Caco-2 (cell line): ENCODE data around the gene SERINC2. TPM values are rescaled to one million over a fixed set of nuclear protein-coding genes. Genes with fewer than 3 reads are reported as not detected.

ENCODE experiments used
- BruUV-seq: library from RNA; stranded (reverse); fragments of 400-500 nt; replicated peaks from 2 replicates; lab custom pipeline; 2021; lab: Mats Ljungman, UMichigan
- CTCF ChIA-PET: fragments of 300-600 bp; sonication (Branson Sonifier 250); formaldehyde crosslinking; loops from one replicate; lab custom pipeline; 2022; ENCODE audit warnings: antibody characterized with exemption; lab: Charles Lee
- POLR2A ChIA-PET: fragments of 300-600 bp; sonication (Branson Sonifier 250); formaldehyde crosslinking; loops from one replicate; lab custom pipeline; 2022; ENCODE audit warnings: antibody characterized with exemption; lab: Charles Lee
- DNase-seq, 2 experiments: peaks; one replicate each; pipeline versions ENCODE4 v3.0.0 to v3.0.0-alpha.2; 2020 to 2022
- H3K27me3 ChIP-seq: replicated peaks from 2 replicates; pipeline ENCODE4 v1.6.0; 2011; ENCODE audit warnings: low read length; ENCODE audit not compliant: control insufficient read depth, insufficient read depth
- H3K36me3 ChIP-seq: 2 replicates; pipeline ENCODE4 v1.5.1; 2011; ENCODE audit warnings: low read length; ENCODE audit not compliant: control insufficient read depth, insufficient read depth
- H3K4me1 ChIP-seq: fragments of 250-450 bp; sonication (Bioruptor Pico); 2 replicates; pipeline ENCODE4 v1.5.1; 2020; ENCODE audit warnings: mild to moderate bottlenecking
- H3K4me3 ChIP-seq: 2 replicates; pipeline ENCODE4 v1.5.1; 2011; ENCODE audit warnings: low read depth, mild to moderate bottlenecking, control low read depth, low read length
- H3K9me3 ChIP-seq: fragments of 250-450 bp; sonication (Bioruptor Pico); 2 replicates; pipeline ENCODE4 v1.5.1; 2020; ENCODE audit warnings: mild to moderate bottlenecking, moderate library complexity
- H3K27ac Mint-ChIP-seq: one replicate; pipeline ENCODE4 v1.8.0; 2022; ENCODE audit warnings: mixed read lengths; ENCODE audit not compliant: unreplicated experiment
- H3K27me3 Mint-ChIP-seq: one replicate; pipeline ENCODE4 v1.8.0; 2022; ENCODE audit warnings: mixed read lengths; ENCODE audit not compliant: insufficient read depth, unreplicated experiment
- H3K36me3 Mint-ChIP-seq: one replicate; pipeline ENCODE4 v1.8.0; 2022; ENCODE audit warnings: mild to moderate bottlenecking, mixed read lengths; ENCODE audit not compliant: insufficient read depth, unreplicated experiment
- H3K4me1 Mint-ChIP-seq: one replicate; pipeline ENCODE4 v1.8.0; 2022; ENCODE audit warnings: low read depth, mixed read lengths; ENCODE audit not compliant: unreplicated experiment
- H3K4me3 Mint-ChIP-seq: one replicate; pipeline ENCODE4 v1.8.0; 2022; ENCODE audit warnings: mild to moderate bottlenecking, moderate library complexity, mixed read lengths; ENCODE audit not compliant: unreplicated experiment
- H3K9me3 Mint-ChIP-seq: one replicate; pipeline ENCODE4 v1.8.0; 2022; ENCODE audit warnings: mixed read lengths; ENCODE audit not compliant: unreplicated experiment
- intact Hi-C: fragments of 100-400 bp; cut with micrococcal nuclease; formaldehyde crosslinking; loops from one replicate; pipeline ENCODE4 v1.10.0; 2022; ENCODE audit not compliant: unreplicated experiment
- total RNA-seq: library from RNA; stranded (reverse); gene quantifications from 2 replicates; pipeline ENCODE4 v1.2.3, GENCODE V29; 2022
- TF ChIP-seq, protein P1 (sequence below), 2 experiments: fragments of 200-600 bp in 1 of 2; IDR thresholded peaks; 1 replicate in 1 of 2; 2 replicates in 1 of 2; pipeline versions ENCODE4 v1.5.1 to v1.8.0; 2011 to 2022; ENCODE audit warnings: antibody characterized with exemption in 1 of 2, control low read depth in 1 of 2, inconsistent platforms in 1 of 2, low read depth in 1 of 2, low read length in 1 of 2, mild to moderate bottlenecking in 1 of 2, moderate library complexity in 1 of 2; ENCODE audit not compliant: insufficient read depth in 1 of 2, severe bottlenecking in 1 of 2, unreplicated experiment in 1 of 2

Gene SERINC2
- total RNA-seq, 1 experiment from 2014 or later, result 30.0 TPM

DNA sequence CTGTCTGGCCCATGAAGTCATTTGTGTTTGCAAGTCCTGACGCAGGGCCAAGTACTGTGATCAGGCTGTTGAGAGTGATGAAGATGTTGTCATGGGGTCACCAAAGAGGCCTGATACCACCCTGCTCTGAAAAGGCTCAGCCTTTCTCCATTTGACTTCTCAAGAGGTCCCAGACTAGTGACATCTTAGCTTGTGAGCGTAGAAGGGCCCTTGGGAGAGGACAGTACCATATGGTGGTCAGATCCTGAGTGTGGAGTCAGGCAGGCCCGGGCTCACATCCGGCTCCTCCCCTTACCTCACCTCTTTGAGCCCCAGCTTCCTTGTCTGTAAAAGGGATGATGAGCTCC is 29.6 kb downstream of the SERINC2 start:
- H3K36me3 ChIP-seq, result no peaks in the 10 kb centered on the region
- no peaks in the 10 kb centered on the region for H3K9me3 Mint-ChIP-seq
- no peaks in the 10 kb centered on the region for H3K36me3 Mint-ChIP-seq
- no peak overlapping the region for H3K4me3 Mint-ChIP-seq
- no peak for DNase-seq
- TF ChIP-seq, protein P1, sequence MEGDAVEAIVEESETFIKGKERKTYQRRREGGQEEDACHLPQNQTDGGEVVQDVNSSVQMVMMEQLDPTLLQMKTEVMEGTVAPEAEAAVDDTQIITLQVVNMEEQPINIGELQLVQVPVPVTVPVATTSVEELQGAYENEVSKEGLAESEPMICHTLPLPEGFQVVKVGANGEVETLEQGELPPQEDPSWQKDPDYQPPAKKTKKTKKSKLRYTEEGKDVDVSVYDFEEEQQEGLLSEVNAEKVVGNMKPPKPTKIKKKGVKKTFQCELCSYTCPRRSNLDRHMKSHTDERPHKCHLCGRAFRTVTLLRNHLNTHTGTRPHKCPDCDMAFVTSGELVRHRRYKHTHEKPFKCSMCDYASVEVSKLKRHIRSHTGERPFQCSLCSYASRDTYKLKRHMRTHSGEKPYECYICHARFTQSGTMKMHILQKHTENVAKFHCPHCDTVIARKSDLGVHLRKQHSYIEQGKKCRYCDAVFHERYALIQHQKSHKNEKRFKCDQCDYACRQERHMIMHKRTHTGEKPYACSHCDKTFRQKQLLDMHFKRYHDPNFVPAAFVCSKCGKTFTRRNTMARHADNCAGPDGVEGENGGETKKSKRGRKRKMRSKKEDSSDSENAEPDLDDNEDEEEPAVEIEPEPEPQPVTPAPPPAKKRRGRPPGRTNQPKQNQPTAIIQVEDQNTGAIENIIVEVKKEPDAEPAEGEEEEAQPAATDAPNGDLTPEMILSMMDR (IDR thresholded peaks at IDR 0.05; ENCODE audit: insufficient read depth in 1 of 2, low read depth in 1 of 2, low read length in 1 of 2, severe bottlenecking in 1 of 2, unreplicated experiment in 1 of 2), result no peak
- ChIA-PET CTCF (no interaction called here), POLR2A (no interaction called here)
- H3K4me1 Mint-ChIP-seq, result peaks cover 8% of the 10 kb centered on the region
- H3K27ac Mint-ChIP-seq, result no peak overlapping the region
- H3K4me1 ChIP-seq, result peaks cover 8% of the 10 kb centered on the region; the same call in 1 of the 2 replicates
- H3K9me3 ChIP-seq, result no peaks in the 10 kb centered on the region
- no peaks in the 10 kb centered on the region for H3K27me3 Mint-ChIP-seq
- no TSS peak for BruUV-seq
- no peak overlapping the region for H3K4me3 ChIP-seq
- H3K27me3 ChIP-seq, result no peaks in the 10 kb centered on the region
- intact Hi-C loops, result no loop called here

DNA sequence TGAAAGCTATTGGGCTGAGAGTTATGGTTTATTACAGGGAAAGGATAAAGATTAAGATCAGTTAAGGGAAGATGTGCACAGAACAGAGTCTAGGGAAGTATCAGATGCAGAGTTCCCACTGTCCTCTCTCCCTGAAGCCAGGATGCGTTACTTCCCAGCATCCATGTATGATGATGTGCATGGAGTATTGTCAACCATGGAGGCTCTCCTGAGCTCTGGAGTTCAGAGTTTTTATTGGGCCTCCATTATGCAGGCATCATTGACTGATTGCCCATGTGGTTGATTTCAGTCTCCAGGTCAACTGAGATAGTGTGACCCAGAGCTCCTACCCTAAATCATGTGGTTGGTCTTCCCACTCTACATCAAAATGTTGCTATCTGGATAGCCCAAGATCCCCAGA is 30.7 kb downstream of the SERINC2 start:
- no peak overlapping the region for H3K4me3 Mint-ChIP-seq
- POLR2A ChIA-PET, result no interaction called here

DNA sequence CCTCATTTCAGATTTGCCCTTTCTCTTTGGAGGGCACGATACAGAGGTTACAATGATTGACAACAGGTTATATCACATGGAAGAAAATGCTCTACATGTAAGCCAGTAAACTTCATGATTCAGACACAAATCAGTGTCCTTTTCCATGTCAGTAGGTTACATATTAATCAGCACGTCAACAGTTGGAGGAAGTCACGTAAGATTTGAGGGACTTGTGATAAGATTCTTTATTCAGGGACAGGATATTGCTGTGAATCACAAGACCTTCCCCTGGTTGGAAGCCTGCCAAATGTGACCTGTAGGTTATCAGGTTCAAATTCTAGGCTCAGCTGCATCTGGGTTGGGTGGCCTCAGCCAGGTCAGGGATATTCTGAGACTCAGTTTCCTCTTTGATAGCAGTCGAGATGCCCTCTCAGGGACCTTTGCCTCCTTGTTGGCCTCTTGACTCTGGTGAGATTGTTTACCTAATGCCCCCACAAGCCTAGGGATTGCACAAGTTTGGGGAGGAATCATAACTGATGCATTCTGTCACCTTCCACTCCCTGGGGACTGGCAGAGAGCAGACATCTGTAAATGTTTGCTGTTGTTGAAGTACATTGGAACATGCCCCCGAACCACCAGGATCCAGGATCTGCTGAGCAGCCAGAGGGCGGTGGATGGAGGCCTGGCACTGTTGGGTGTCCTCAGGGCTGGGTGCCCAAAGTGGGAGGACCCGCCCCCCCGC is 31.9 kb downstream of the SERINC2 start:
- no peaks in the 10 kb centered on the region for H3K27me3 Mint-ChIP-seq
- H3K4me3 ChIP-seq, result no peak overlapping the region
- H3K9me3 Mint-ChIP-seq, result no peaks in the 10 kb centered on the region
- TF ChIP-seq, protein P1 (IDR thresholded peaks at IDR 0.05; ENCODE audit: insufficient read depth in 1 of 2, low read depth in 1 of 2, low read length in 1 of 2, severe bottlenecking in 1 of 2, unreplicated experiment in 1 of 2), result no peak
- CTCF ChIA-PET, result interaction anchor here (0.7 kb wide), 1 partner anchor 104 kb away, joined by 3 read pairs; no protein-coding TSS in a partner anchor
- H3K9me3 ChIP-seq, result no peaks in the 10 kb centered on the region
- no peak overlapping the region for H3K4me3 Mint-ChIP-seq
- H3K4me1 Mint-ChIP-seq, result peaks cover 8% of the 10 kb centered on the region
- no peaks in the 10 kb centered on the region for H3K27me3 ChIP-seq
- no TSS peak for BruUV-seq
- H3K36me3 Mint-ChIP-seq, result no peaks in the 10 kb centered on the region
- POLR2A ChIA-PET, result no interaction called here
- peaks cover 8% of the 10 kb centered on the region; the same call in 1 of the 2 replicates for H3K4me1 ChIP-seq
- peak in 1 of 2 experiments; percentile 69 for DNase-seq
- H3K27ac Mint-ChIP-seq, result no peak overlapping the region
- intact Hi-C loops, result no loop called here
- no peaks in the 10 kb centered on the region for H3K36me3 ChIP-seq

More for the DNA sequence above, 30.7 kb downstream of the SERINC2 start:
- intact Hi-C loops, result no loop called here
- Histone ChIP-seq H3K4me1 (peaks cover 8% of the 10 kb centered on the region; the same call in 1 of the 2 replicates), H3K9me3 (no peaks in the 10 kb centered on the region), H3K27me3 (no peaks in the 10 kb centered on the region), H3K36me3 (no peaks in the 10 kb centered on the region), H3K4me3 (no peak overlapping the region)
- H3K36me3 Mint-ChIP-seq, result no peaks in the 10 kb centered on the region
- peaks cover 8% of the 10 kb centered on the region for H3K4me1 Mint-ChIP-seq
- TF ChIP-seq, protein P1 (IDR thresholded peaks at IDR 0.05; ENCODE audit: insufficient read depth in 1 of 2, low read depth in 1 of 2, low read length in 1 of 2, severe bottlenecking in 1 of 2, unreplicated experiment in 1 of 2), result no peak
- DNase-seq, result no peak
- H3K27me3 Mint-ChIP-seq, result no peaks in the 10 kb centered on the region
- BruUV-seq, result no TSS peak
- no peak overlapping the region for H3K27ac Mint-ChIP-seq
- H3K9me3 Mint-ChIP-seq, result no peaks in the 10 kb centered on the region
- CTCF ChIA-PET, result no interaction called here
